ENCODE data around the gene CPXM1. TPM values are rescaled to one million over a fixed set of nuclear protein-coding genes. Genes with fewer than 3 reads are reported as not detected.

CPXM1 gene
- total and polyA plus RNA-seq, 7 donors = 0.27 to 1.3 (median 0.44) TPM

DNA sequence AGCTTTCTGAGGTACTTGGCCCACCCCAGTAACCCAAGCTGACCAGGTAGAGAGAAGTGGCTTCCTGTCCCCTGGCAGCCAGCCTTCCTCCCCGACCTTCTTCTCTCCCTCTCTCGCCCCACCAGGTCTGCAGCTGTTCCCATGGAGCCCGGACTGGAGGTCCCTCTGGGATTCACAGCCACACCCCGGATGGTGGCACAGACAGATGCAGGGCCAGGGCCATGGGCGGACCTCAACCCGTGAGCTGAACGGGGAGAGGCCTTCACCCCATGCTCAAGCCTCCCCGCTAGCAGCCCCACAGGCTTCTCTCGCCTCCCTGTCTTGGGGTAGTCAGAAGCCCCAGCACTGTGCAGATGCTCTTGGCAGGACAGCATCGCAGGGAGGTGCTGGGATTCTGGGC is 41.3 kb downstream of the CPXM1 start:
- Histone ChIP-seq H3K36me3 (ENCODE audit: insufficient read depth in 1 of 2, low read depth in 1 of 2) (no peaks in the 10 kb centered on the region), H3K4me3 (no peak overlapping the region), H3K9me3 (no peaks in the 10 kb centered on the region), H3K27me3 (ENCODE audit: insufficient read depth in 3 of 3, low read length in 2 of 3) (peaks cover 3 to 49% (median 9%) of the 10 kb centered on the region in 3 donors), H3K4me1 (no peaks in the 10 kb centered on the region), H3K27ac (no peak overlapping the region)
- WGBS, 3 donors = 54 to 62% (median 58%) methylated on average over 9 to 10 of the region's 10 CpGs
- no peak for TF ChIP-seq CTCF (IDR thresholded peaks at IDR 0.05)
- no peak for ATAC-seq
- intact Hi-C loops (cut with DNase I) = loop anchor here in 1 of 2 donors (10.0 kb wide), 2 partner anchors 96 to 246 kb away; no protein-coding TSS in a partner anchor
- DNase-seq = no peak

GRCh38 chr20:2757969-2758368 is 42.5 kb downstream of the CPXM1 start:
- H3K27ac ChIP-seq = no peak overlapping the region
- intact Hi-C loops (cut with DNase I) = loop anchor here in 1 of 2 donors (10.0 kb wide), 2 partner anchors 97 to 247 kb away; no protein-coding TSS in a partner anchor
- H3K27me3 ChIP-seq (ENCODE audit: insufficient read depth in 3 of 3, low read length in 2 of 3) = peaks cover 3 to 49% (median 16%) of the 10 kb centered on the region in 3 donors
- no peaks in the 10 kb centered on the region for H3K4me1 ChIP-seq
- ATAC-seq (no peak), DNase-seq (no peak)
- no peaks in the 10 kb centered on the region for H3K36me3 ChIP-seq (ENCODE audit: insufficient read depth in 1 of 2, low read depth in 1 of 2)
- 62 to 63% (median 63%) methylated on average over 5 of the region's 5 CpGs for WGBS, 3 donors
- no peaks in the 10 kb centered on the region for H3K9me3 ChIP-seq
- no peak overlapping the region for H3K4me3 ChIP-seq
- no peak for TF ChIP-seq CTCF (IDR thresholded peaks at IDR 0.05)

DNA sequence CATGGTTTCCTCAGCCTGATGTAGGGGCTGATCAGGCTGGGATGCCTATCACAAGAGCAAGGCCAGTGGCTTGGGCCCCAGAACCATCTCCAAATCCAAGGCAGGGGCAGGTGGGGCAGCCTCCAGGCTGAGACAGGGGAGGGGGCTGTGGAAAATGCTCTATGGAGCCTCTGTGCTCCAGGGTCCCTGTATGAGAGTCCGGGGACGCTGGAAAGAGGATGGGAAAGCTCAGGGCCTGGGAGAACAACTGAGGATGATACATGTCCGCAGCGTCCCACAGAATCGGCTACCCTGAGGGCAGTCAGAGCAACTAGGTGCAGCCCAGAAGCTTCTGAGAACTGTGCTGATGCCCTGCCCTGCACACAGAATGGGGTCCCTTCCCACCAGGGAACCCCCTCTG is 43.4 kb downstream of the CPXM1 start:
- no peaks in the 10 kb centered on the region for H3K9me3 ChIP-seq
- no peak for ATAC-seq
- TF ChIP-seq CTCF (IDR thresholded peaks at IDR 0.05) = no peak
- WGBS, 3 donors = 87 to 90% (median 89%) methylated on average over 5 of the region's 5 CpGs
- no peaks in the 10 kb centered on the region for H3K36me3 ChIP-seq (ENCODE audit: insufficient read depth in 1 of 2, low read depth in 1 of 2)
- peaks cover 0 to 50% (median 24%) of the 10 kb centered on the region in 3 donors for H3K27me3 ChIP-seq (ENCODE audit: insufficient read depth in 3 of 3, low read length in 2 of 3)
- intact Hi-C loops (cut with DNase I) = loop anchor here in 1 of 2 donors (10.0 kb wide), 2 partner anchors 98 to 248 kb away; no protein-coding TSS in a partner anchor
- no peak overlapping the region for H3K27ac ChIP-seq
- no peaks in the 10 kb centered on the region for H3K4me1 ChIP-seq
- no peak for DNase-seq
- no peak overlapping the region for H3K4me3 ChIP-seq

- intact Hi-C loops (cut with DNase I) = loop anchor here in 1 of 2 donors (10.0 kb wide), 2 partner anchors 99 to 249 kb away; no protein-coding TSS in a partner anchor
- Histone ChIP-seq H3K27me3 (ENCODE audit: insufficient read depth in 3 of 3, low read length in 2 of 3) (peaks cover 0 to 58% (median 29%) of the 10 kb centered on the region in 3 donors), H3K4me3 (no peak overlapping the region), H3K4me1 (peaks cover 6% of the 10 kb centered on the region), H3K27ac (no peak overlapping the region), H3K9me3 (no peaks in the 10 kb centered on the region), H3K36me3 (ENCODE audit: insufficient read depth in 1 of 2, low read depth in 1 of 2) (no peaks in the 10 kb centered on the region)
- ATAC-seq (no peak), DNase-seq (no peak)
- peak; percentile 34 for TF ChIP-seq CTCF (IDR thresholded peaks at IDR 0.05)
- WGBS, 3 donors = 38 to 58% (median 40%) methylated on average over 5 of the region's 5 CpGs
Measured at GRCh38 chr20:2756056-2756611, 44.3 kb downstream of the CPXM1 start.
